Choroid plexus epithelial cell (primary cell): Measurements from ENCODE around the gene NBAS.

ENCODE experiments used
- DNase-seq: peaks from one replicate; pipeline ENCODE4 v3.0.0-alpha.2; 2010; ENCODE audit warnings: low read depth
- H3K4me3 ChIP-seq: 2 replicates; pipeline ENCODE4 v1.5.1; 2011; ENCODE audit warnings: low read depth, mild to moderate bottlenecking, control low read depth, low read length, moderate library complexity
- CTCF ChIP-seq: conservative IDR thresholded peaks from 2 replicates; pipeline ENCODE4 v1.5.1; 2011; ENCODE audit warnings: low read depth, mild to moderate bottlenecking, control low read depth, inconsistent platforms, low read length, moderate library complexity

NBAS gene

GRCh38 chr2:15159751-15160177, 401.4 kb downstream of the NBAS start:
- no peak overlapping the region for H3K4me3 ChIP-seq
- DNase-seq, result peak; percentile 79
- peak; percentile 80 for TF ChIP-seq CTCF

GRCh38 chr2:15159206-15159605, 401.9 kb downstream of the NBAS start:
- no peak overlapping the region for H3K4me3 ChIP-seq
- TF ChIP-seq CTCF, result no peak
- DNase-seq, result no peak

- no peak for DNase-seq
- H3K4me3 ChIP-seq, result no peak overlapping the region
- TF ChIP-seq CTCF, result no peak
Observed at GRCh38 chr2:15158532-15158931, 402.6 kb downstream of the NBAS start.

GRCh38 chr2:15158100-15158499, 403.0 kb downstream of the NBAS start:
- no peak for TF ChIP-seq CTCF
- H3K4me3 ChIP-seq, result no peak overlapping the region

GRCh38 chr2:15155959-15156574, 405.1 kb downstream of the NBAS start:
- no peak overlapping the region for H3K4me3 ChIP-seq
- DNase-seq, result no peak
- TF ChIP-seq CTCF, result no peak

More at GRCh38 chr2:15158100-15158499, 403.0 kb downstream of the NBAS start:
- no peak for DNase-seq

GRCh38 chr2:15154297-15154696, 406.8 kb downstream of the NBAS start:
- no peak overlapping the region for H3K4me3 ChIP-seq
- no peak for TF ChIP-seq CTCF
- peak; percentile 63 for DNase-seq

- no peak overlapping the region for H3K4me3 ChIP-seq
- no peak for TF ChIP-seq CTCF
- DNase-seq, result no peak
Observed at GRCh38 chr2:15152382-15152781, 408.8 kb downstream of the NBAS start.
